CD4-positive, alpha-beta T cell (primary cell): ENCODE data around the gene RBMS3. TPM values are rescaled to one million over a fixed set of nuclear protein-coding genes. Genes with fewer than 3 reads are reported as not detected.

Experiments
- ATAC-seq: fragments of 200-7000 bp; cut with Tn5 transposase; one replicate; pipeline ENCODE4 v1.10.0; 2022; ENCODE audit warnings: mild to moderate bottlenecking; ENCODE audit not compliant: poor library complexity
- CTCF ChIA-PET: fragments of 350-600 bp; sonication (Branson Sonifier 250); formaldehyde crosslinking; loops from one replicate; lab custom pipeline; 2021; ENCODE audit warnings: antibody characterized with exemption, inconsistent platforms; lab: Charles Lee
- POLR2A ChIA-PET: fragments of 350-600 bp; sonication (Branson Sonifier 250); formaldehyde crosslinking; loops from one replicate; lab custom pipeline; 2021; ENCODE audit warnings: antibody characterized with exemption, inconsistent platforms; lab: Charles Lee
- DNase-seq, 14 experiments: peaks; one replicate each; pipeline ENCODE4 v3.0.0-alpha.2; 2013 to 2020; ENCODE audit warnings: mixed read lengths in 2 of 14
- H3K27ac ChIP-seq, 2 donors: one replicate each; pipeline versions ENCODE4 v1.5.1 to v1.7.0; 2013; ENCODE audit warnings: low read length in 2 of 2, low read depth in 1 of 2, mild to moderate bottlenecking in 1 of 2
- H3K27me3 ChIP-seq, 2 experiments: 1 replicate in 1 of 2; 2 replicates in 1 of 2; pipeline versions ENCODE4 v1.6.1 to v1.7.0; 2013; ENCODE audit warnings: low read length in 2 of 2, control low read depth in 1 of 2, mild to moderate bottlenecking in 1 of 2, moderate library complexity in 1 of 2; ENCODE audit not compliant: insufficient read depth in 2 of 2, control insufficient read depth in 1 of 2
- H3K36me3 ChIP-seq: one replicate; pipeline ENCODE4 v1.6.1; 2013; ENCODE audit warnings: low read length, control low read depth; ENCODE audit not compliant: insufficient read depth
- H3K4me1 ChIP-seq: one replicate; pipeline ENCODE4 v1.6.1; 2013; ENCODE audit warnings: low read length, control low read depth; ENCODE audit not compliant: insufficient read depth
- H3K4me3 ChIP-seq: one replicate; pipeline ENCODE4 v1.5.1; 2013; ENCODE audit warnings: mild to moderate bottlenecking, low read length, moderate library complexity
- H3K9me3 ChIP-seq, 2 experiments: 1 replicate in 1 of 2; 2 replicates in 1 of 2; pipeline versions ENCODE4 v1.6.1 to v1.7.0; 2013; ENCODE audit warnings: low read length in 2 of 2, mild to moderate bottlenecking in 2 of 2, control low read depth in 1 of 2, moderate library complexity in 1 of 2; ENCODE audit not compliant: control insufficient read depth in 1 of 2, insufficient read depth in 1 of 2
- H3K27ac Mint-ChIP-seq: one replicate; pipeline ENCODE4 v1.8.0; 2020; ENCODE audit warnings: mixed read lengths
- H3K27me3 Mint-ChIP-seq: one replicate; pipeline ENCODE4 v1.8.0; 2021; ENCODE audit warnings: mixed read lengths
- H3K36me3 Mint-ChIP-seq: one replicate; pipeline ENCODE4 v1.8.0; 2021; ENCODE audit warnings: low read depth, mixed read lengths
- H3K4me1 Mint-ChIP-seq: one replicate; pipeline ENCODE4 v1.8.0; 2021; ENCODE audit warnings: low read depth, mixed read lengths
- H3K4me3 Mint-ChIP-seq: one replicate; pipeline ENCODE4 v1.8.0; 2020; ENCODE audit warnings: mild to moderate bottlenecking, mixed read lengths
- H3K9me3 Mint-ChIP-seq: one replicate; pipeline ENCODE4 v1.8.0; 2020; ENCODE audit warnings: mixed read lengths
- intact Hi-C, 2 experiments: fragments of 100-400 bp; cut with DNase I in 1 of 2; cut with micrococcal nuclease in 1 of 2; formaldehyde crosslinking; loops; one replicate each; pipeline versions ENCODE4 v1.15.1 to v1.9.0; 2023 to 2025; cut with DNase I, micrococcal nuclease
- total RNA-seq, 174 experiments: library from RNA in 2 of 174; stranded (reverse) in 2 of 174; gene quantifications; one replicate each; pipeline ENCODE4 v1.2.3 and lab custom pipeline; 2021 to 2026
- TF ChIP-seq, protein P1 (sequence below): fragments of 200-600 bp; IDR thresholded peaks from one replicate; pipeline ENCODE4 v1.8.0; 2022; ENCODE audit warnings: antibody characterized with exemption, mild to moderate bottlenecking

Gene RBMS3
- total RNA-seq, 2 experiments from 2014 or later: 1.6 to 1.7 TPM

DNA sequence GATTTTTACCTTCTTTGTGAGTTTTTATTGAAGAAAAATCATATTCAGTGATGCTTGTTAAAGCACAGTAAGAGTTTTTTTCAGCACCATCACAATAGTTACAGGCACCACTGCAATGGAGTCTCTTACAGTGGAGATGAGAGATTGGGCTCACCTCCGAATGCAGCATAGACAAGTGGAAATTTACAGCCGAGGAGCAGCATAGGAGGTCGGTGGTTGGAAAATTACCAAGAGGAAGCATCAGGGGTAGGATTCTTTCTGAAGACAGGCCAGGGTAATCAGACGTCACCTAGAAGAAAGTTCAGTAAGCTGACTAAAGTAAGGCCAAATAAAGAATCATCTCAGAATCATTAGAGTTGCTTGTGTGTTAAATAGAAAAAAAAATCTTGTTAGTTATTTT, 491.6 kb downstream of the RBMS3 start:
- Histone ChIP-seq H3K36me3 (no peaks in the 10 kb centered on the region), H3K4me1 (no peaks in the 10 kb centered on the region), H3K27ac (no peak overlapping the region), H3K4me3 (no peak overlapping the region), H3K27me3 (no peaks in the 10 kb centered on the region), H3K9me3 (no peaks in the 10 kb centered on the region)
- intact Hi-C loops: no loop called here
- ChIA-PET CTCF (no interaction called here), POLR2A (interaction anchor here (0.6 kb wide), 1 partner anchor 1260 kb away, joined by 4 read pairs; no protein-coding TSS in a partner anchor)
- H3K4me3 Mint-ChIP-seq: no peak overlapping the region
- H3K27ac Mint-ChIP-seq: no peak overlapping the region
- DNase-seq (no peak), ATAC-seq (no peak)
- no peaks in the 10 kb centered on the region for H3K4me1 Mint-ChIP-seq
- TF ChIP-seq, protein P1, sequence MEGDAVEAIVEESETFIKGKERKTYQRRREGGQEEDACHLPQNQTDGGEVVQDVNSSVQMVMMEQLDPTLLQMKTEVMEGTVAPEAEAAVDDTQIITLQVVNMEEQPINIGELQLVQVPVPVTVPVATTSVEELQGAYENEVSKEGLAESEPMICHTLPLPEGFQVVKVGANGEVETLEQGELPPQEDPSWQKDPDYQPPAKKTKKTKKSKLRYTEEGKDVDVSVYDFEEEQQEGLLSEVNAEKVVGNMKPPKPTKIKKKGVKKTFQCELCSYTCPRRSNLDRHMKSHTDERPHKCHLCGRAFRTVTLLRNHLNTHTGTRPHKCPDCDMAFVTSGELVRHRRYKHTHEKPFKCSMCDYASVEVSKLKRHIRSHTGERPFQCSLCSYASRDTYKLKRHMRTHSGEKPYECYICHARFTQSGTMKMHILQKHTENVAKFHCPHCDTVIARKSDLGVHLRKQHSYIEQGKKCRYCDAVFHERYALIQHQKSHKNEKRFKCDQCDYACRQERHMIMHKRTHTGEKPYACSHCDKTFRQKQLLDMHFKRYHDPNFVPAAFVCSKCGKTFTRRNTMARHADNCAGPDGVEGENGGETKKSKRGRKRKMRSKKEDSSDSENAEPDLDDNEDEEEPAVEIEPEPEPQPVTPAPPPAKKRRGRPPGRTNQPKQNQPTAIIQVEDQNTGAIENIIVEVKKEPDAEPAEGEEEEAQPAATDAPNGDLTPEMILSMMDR: no peak
- H3K27me3 Mint-ChIP-seq: peaks cover 7% of the 10 kb centered on the region
- H3K36me3 Mint-ChIP-seq: no peaks in the 10 kb centered on the region
- no peaks in the 10 kb centered on the region for H3K9me3 Mint-ChIP-seq

DNA sequence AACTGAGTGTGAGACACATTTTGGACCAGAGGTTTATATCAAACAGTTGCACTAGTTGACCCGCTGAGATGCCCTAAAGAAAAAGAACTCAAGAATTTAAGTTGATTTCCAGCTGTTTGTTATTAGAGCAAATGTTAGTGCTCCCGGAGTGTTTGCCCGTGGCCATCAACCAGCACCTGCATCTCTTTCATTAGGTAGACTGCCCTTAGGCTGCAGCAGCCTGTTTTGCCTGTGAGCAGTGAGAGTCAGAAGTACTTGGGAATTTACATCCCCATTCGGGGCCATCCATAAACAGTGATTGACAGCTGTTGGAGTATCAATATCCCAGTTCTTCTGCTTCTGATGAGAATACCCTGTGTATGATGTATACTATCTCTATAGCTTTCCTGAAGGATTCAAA, 492.6 kb downstream of the RBMS3 start:
- H3K4me3 ChIP-seq: no peak overlapping the region
- no peaks in the 10 kb centered on the region for H3K4me1 ChIP-seq
- no peaks in the 10 kb centered on the region for H3K9me3 ChIP-seq
- H3K27ac ChIP-seq: no peak overlapping the region
- H3K4me3 Mint-ChIP-seq: no peak overlapping the region
- no peaks in the 10 kb centered on the region for H3K36me3 Mint-ChIP-seq
- H3K27me3 ChIP-seq: no peaks in the 10 kb centered on the region
- no peak overlapping the region for H3K27ac Mint-ChIP-seq
- no peaks in the 10 kb centered on the region for H3K9me3 Mint-ChIP-seq
- peaks cover 7% of the 10 kb centered on the region for H3K27me3 Mint-ChIP-seq
- H3K36me3 ChIP-seq: no peaks in the 10 kb centered on the region
- intact Hi-C loops: no loop called here
- TF ChIP-seq, protein P1: no peak
- ChIA-PET CTCF (interaction anchor here (1.1 kb wide), 1 partner anchor 10 kb away, joined by 3 read pairs; no protein-coding TSS in a partner anchor), POLR2A (no interaction called here)
- H3K4me1 Mint-ChIP-seq: no peaks in the 10 kb centered on the region
- ATAC-seq (no peak), DNase-seq (no peak)

DNA sequence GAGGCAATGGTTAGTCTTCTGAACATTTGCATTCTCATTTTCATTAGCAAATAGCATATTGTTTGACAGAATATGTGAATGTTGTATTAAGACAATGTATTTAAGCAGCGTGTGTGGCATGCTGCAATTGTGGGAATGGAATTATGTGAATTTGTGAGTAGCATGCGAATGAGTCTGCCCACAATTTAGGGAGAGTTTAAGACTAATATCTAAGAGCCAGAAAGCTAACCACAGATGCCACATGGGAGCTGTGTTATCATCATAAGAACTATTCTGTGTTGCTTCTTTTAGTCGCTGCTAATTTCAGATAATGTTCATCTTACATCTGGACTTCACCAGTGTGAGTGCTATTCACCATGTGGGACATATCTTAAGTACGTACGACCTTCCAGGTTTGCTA, 494.5 kb downstream of the RBMS3 start:
- Mint-ChIP-seq H3K36me3 (no peaks in the 10 kb centered on the region), H3K4me1 (no peaks in the 10 kb centered on the region), H3K27me3 (no peaks in the 10 kb centered on the region), H3K4me3 (no peak overlapping the region), H3K27ac (no peak overlapping the region), H3K9me3 (no peaks in the 10 kb centered on the region)
- Histone ChIP-seq H3K27me3 (no peaks in the 10 kb centered on the region), H3K36me3 (no peaks in the 10 kb centered on the region), H3K4me1 (no peaks in the 10 kb centered on the region), H3K27ac (no peak overlapping the region), H3K4me3 (no peak overlapping the region), H3K9me3 (no peaks in the 10 kb centered on the region)
- POLR2A ChIA-PET: no interaction called here
- ATAC-seq: no peak
- intact Hi-C loops: no loop called here
- CTCF ChIA-PET: no interaction called here
- TF ChIP-seq, protein P1: no peak
- no peak for DNase-seq
